Esophagus (tissue), 2 donors: ENCODE data around the gene CCDC180. TPM values are rescaled to one million over a fixed set of nuclear protein-coding genes. Genes with fewer than 3 reads are reported as not detected.

Source experiments
- H3K27ac ChIP-seq, 2 donors: one replicate each; pipeline ENCODE4 v1.5.1; 2013; ENCODE audit warnings: low read depth in 2 of 2, mild to moderate bottlenecking in 2 of 2, inconsistent platforms in 1 of 2, low read length in 1 of 2, moderate library complexity in 1 of 2
- H3K27me3 ChIP-seq, 2 donors: one replicate each; pipeline ENCODE4 v1.6.1; 2013; ENCODE audit warnings: low read length in 2 of 2, control low read depth in 1 of 2, mild to moderate bottlenecking in 1 of 2; ENCODE audit not compliant: insufficient read depth in 2 of 2, control insufficient read depth in 1 of 2
- H3K36me3 ChIP-seq, 2 donors: one replicate each; pipeline ENCODE4 v1.6.1; 2013; ENCODE audit warnings: low read length in 1 of 2; ENCODE audit not compliant: control insufficient read depth in 2 of 2, insufficient read depth in 2 of 2
- H3K4me1 ChIP-seq, 2 donors: one replicate each; pipeline ENCODE4 v1.6.1; 2013; ENCODE audit warnings: low read length in 1 of 2; ENCODE audit not compliant: control insufficient read depth in 2 of 2, insufficient read depth in 2 of 2
- H3K4me3 ChIP-seq, 2 donors: one replicate each; pipeline ENCODE4 v1.5.1; 2013; ENCODE audit warnings: low read length in 2 of 2, mild to moderate bottlenecking in 2 of 2, low read depth in 1 of 2, moderate library complexity in 1 of 2
- H3K9me3 ChIP-seq, 2 donors: one replicate each; pipeline ENCODE4 v1.6.1; 2013; ENCODE audit warnings: mild to moderate bottlenecking in 2 of 2, low read depth in 1 of 2, low read length in 1 of 2, moderate library complexity in 1 of 2; ENCODE audit not compliant: control insufficient read depth in 2 of 2, insufficient read depth in 1 of 2
- WGBS, 2 donors: extraction: QIAGEN DNeasy Blood & Tissue Kit; methylation state at CpG; one replicate each; pipeline ENCODE4 v1.1.7; 2013; 5-methylcytosine and 5-hydroxymethylcytosine counted together
- polyA plus RNA-seq, 2 donors: library from polyadenylated mRNA; stranded (reverse); fragments of 200-250 nt; gene quantifications; one replicate each; pipeline ENCODE4 v1.2.3, GENCODE V29; 2013
- donor health status: healthy with polysubstance abuse.
- donor health status: Bipolar disorder and iron deficiency.

The CCDC180 gene
- polyA plus RNA-seq, 2 donors = 0.51 to 1.6 TPM

DNA sequence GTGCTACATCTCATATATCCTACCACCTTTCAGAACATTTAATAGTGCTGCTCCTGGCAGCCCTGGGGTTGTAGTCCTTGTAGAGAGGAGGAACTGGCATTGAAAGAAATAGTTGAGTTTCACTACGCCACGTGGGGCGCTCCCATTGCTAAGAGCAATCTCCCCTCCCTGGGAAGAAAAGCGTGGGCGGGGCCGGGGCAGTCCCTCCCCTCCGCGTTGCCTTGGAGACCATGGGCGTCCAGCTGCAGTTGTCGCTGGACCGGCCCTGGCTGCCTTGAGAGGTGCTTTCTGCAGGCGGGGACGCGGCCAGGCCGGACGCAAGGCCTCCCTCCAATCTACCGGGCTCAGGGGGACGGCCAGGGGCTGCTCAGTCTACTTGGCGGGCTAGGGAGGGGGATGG, 368 bp upstream of the CCDC180 start:
- Histone ChIP-seq H3K27me3 (no peaks in the 10 kb centered on the region), H3K4me3 (no peak overlapping the region), H3K27ac (no peak overlapping the region), H3K36me3 (peaks cover 0 to 8% of the 10 kb centered on the region in 2 donors), H3K9me3 (no peaks in the 10 kb centered on the region), H3K4me1 (peaks cover 4 to 7% of the 10 kb centered on the region in 2 donors)
- WGBS, 2 donors = 11 to 20% methylated on average over 14 to 19 of the region's 19 CpGs

DNA sequence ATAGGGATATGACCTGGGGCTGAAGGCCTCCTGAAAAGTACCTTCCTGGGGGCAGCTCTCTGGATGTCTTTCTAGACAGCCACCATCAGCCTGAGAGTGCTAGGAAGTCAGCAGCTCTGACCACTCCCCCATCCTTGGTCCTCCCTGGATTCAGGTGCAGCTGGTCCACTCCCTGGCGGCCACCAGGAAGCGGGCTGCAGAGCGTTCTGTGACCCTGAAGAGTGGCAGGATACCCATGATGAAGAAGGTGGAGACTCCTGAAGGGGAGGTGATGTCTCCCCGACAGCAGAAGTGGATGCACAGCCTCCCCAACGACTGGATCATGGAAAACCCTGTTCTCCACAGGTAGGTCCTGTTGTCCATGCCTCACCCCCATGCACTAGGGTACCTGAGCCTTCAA, 1.8 kb downstream of the CCDC180 start:
- no peaks in the 10 kb centered on the region for H3K27me3 ChIP-seq
- H3K4me3 ChIP-seq = no peak overlapping the region
- H3K4me1 ChIP-seq = peaks cover 4 to 7% of the 10 kb centered on the region in 2 donors
- WGBS, 2 donors = 89 to 95% methylated on average over 5 of the region's 5 CpGs
- H3K27ac ChIP-seq = no peak overlapping the region
- H3K9me3 ChIP-seq = no peaks in the 10 kb centered on the region
- peaks cover 0 to 10% of the 10 kb centered on the region in 2 donors for H3K36me3 ChIP-seq

DNA sequence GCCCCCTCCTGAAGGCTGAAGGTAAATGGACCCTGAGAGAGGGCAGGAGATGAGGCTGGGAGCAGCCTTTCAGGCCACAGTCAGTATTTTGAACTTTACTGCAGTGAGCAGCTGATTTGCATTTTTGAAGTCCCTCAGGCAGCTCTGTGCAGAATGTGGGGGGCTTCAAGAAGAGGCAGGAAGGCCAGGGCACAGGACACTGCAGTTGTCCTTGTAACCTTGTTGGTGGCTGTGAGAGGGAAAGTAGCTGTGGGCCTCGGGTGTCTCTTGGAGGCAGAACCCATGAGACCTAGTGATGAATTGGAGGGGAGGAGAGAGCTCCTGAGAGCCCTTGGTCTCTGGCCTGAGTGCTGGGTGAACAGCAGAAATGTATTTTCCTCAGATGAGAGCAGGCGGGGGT, 2.6 kb downstream of the CCDC180 start:
- peaks cover 4 to 7% of the 10 kb centered on the region in 2 donors for H3K4me1 ChIP-seq
- no peaks in the 10 kb centered on the region for H3K27me3 ChIP-seq
- no peaks in the 10 kb centered on the region for H3K9me3 ChIP-seq
- WGBS, 2 donors = 84 to 94% methylated on average over 2 of the region's 2 CpGs
- H3K4me3 ChIP-seq = no peak overlapping the region
- no peak overlapping the region for H3K27ac ChIP-seq
- peaks cover 0 to 10% of the 10 kb centered on the region in 2 donors for H3K36me3 ChIP-seq

DNA sequence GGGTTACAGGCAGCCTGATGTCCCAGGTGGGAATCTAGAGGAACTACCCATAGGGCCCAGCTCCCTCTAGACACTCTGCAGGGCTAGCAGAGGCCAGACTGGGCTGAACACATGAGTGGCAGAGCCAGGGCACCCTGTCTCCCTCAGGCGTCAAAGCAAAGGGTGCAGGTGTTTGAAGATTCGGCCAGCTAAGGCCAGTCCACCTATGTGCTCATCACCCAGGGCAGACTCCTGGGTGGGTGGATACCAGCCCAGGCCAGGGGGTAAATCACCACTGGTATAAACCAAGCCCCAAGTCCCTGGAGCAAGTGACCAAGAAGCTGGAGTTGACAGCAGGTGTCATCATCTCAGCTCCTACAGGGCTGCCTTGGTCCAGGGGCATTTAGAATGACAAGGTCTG, 3.4 kb downstream of the CCDC180 start:
- Histone ChIP-seq H3K9me3 (no peaks in the 10 kb centered on the region), H3K36me3 (peaks cover 0 to 10% of the 10 kb centered on the region in 2 donors)
- 97% methylated on average over 2 of the region's 2 CpGs for WGBS, 2 donors

DNA sequence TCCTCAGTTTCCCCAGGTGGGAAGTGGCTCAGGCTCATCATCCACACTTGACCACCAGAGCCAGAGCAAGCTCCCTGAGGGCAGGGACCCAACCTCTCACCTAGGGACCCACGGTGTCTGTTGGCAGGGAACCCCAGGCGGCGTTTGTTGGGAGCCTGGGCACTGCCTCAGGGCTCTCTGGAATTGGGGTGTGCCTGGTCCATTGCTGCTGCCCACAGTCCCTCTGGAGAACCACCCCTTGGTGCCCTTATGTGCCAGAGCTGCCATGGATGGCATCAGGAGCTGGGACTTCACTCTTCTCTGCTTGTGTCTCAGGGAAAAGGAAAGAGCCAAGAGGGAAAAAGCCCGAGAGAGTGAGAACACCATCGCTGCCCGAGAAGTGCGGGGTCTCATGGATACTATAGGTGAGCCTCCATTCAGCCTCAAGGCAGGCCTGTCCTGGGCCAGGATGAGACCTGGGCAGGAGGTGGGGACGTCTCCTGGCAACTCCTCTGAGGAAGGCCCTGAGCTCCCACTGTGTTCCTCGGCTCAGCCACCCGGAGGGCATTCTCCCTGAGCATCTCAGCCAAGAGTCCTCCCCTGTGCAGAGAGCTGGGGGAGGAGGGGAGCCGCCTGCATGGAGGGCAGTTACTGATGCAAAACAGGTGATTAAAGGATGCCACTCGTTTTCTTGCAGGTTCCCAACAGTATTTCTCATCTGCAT, 4.5 kb downstream of the CCDC180 start:
- Histone ChIP-seq H3K27me3 (no peaks in the 10 kb centered on the region), H3K9me3 (no peaks in the 10 kb centered on the region), H3K4me1 (peaks cover 4 to 7% of the 10 kb centered on the region in 2 donors), H3K27ac (no peak overlapping the region), H3K4me3 (no peak overlapping the region), H3K36me3 (peaks cover 0 to 10% of the 10 kb centered on the region in 2 donors)
- WGBS, 2 donors = 81 to 86% methylated on average over 12 of the region's 12 CpGs

More for the DNA sequence above, 3.4 kb downstream of the CCDC180 start:
- Histone ChIP-seq H3K27me3 (no peaks in the 10 kb centered on the region), H3K4me1 (peaks cover 4 to 7% of the 10 kb centered on the region in 2 donors), H3K4me3 (no peak overlapping the region), H3K27ac (no peak overlapping the region)

DNA sequence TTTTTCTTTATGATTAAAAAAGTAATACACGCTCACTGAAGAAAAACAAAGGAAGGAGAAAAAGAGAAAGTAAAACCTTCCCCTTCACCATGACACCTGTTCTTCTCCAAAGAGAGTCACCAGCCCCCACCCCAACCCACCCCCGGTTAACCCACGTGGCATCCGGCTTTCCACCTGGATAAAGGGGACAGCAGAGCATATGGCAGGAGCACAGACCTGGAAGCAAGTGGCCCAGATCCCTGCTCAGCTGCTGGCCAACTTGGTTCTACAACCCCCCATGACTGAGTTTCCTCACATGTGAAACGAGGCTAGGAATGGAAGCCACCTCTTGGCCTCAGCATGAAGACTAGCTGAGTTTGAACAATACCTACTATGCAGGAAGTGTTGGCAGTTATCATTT, 5.1 kb downstream of the CCDC180 start:
- no peak overlapping the region for H3K27ac ChIP-seq
- no peaks in the 10 kb centered on the region for H3K27me3 ChIP-seq
- peaks cover 0 to 3% of the 10 kb centered on the region in 2 donors for H3K4me1 ChIP-seq
- H3K9me3 ChIP-seq = no peaks in the 10 kb centered on the region
- peaks cover 0 to 10% of the 10 kb centered on the region in 2 donors for H3K36me3 ChIP-seq
- H3K4me3 ChIP-seq = no peak overlapping the region
- WGBS, 2 donors = 87 to 90% methylated on average over 5 of the region's 5 CpGs

DNA sequence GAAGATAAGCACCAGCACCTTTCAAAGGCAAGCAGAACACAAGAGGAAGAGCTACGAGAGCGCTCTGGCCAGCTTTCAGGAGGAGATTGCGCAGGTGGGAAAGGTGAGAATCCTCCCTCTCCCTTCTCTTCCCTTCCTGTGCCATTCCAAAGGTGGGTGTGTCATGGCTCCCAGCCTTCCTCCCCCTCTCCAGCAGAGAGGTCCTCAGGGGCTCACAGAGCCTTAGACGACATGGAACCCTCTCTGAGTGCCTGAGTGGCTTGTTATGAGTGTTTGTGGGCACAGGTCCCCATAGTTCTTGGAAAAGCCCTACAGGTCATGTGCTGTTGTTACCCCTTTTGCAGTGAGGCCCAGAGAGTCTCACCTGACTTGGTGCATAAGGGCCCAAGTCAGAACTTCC, 5.8 kb downstream of the CCDC180 start:
- H3K36me3 ChIP-seq = peaks cover 0 to 10% of the 10 kb centered on the region in 2 donors
- no peaks in the 10 kb centered on the region for H3K27me3 ChIP-seq
- H3K4me3 ChIP-seq = no peak overlapping the region
- H3K4me1 ChIP-seq = no peaks in the 10 kb centered on the region
- H3K9me3 ChIP-seq = no peaks in the 10 kb centered on the region
- no peak overlapping the region for H3K27ac ChIP-seq
- 90 to 93% methylated on average over 4 of the region's 4 CpGs for WGBS, 2 donors

DNA sequence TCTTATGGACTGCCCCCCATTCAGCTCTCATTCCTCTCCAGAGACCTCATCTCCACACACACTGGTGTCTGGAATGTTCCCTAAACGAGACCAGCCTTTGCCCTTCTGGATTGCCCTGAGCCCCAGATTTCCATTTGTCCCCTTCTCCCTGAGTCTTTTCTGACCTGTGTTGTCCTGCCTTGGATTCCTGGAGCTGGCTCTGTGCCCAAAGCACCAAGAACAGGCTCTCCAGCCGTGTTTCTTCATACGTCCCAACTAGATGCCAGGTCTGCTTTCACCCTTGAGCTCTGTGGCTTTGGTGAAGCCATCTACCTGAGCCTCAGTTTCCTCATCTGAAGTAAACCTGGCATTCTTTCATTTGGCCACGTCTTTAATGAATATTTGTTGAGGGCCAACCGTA, 6.3 kb downstream of the CCDC180 start:
- Histone ChIP-seq H3K36me3 (peaks cover 0 to 12% of the 10 kb centered on the region in 2 donors), H3K9me3 (no peaks in the 10 kb centered on the region), H3K4me1 (no peaks in the 10 kb centered on the region), H3K4me3 (no peak overlapping the region), H3K27ac (no peak overlapping the region), H3K27me3 (no peaks in the 10 kb centered on the region)
- WGBS, 2 donors = 89 to 91% methylated on average over 5 of the region's 5 CpGs

DNA sequence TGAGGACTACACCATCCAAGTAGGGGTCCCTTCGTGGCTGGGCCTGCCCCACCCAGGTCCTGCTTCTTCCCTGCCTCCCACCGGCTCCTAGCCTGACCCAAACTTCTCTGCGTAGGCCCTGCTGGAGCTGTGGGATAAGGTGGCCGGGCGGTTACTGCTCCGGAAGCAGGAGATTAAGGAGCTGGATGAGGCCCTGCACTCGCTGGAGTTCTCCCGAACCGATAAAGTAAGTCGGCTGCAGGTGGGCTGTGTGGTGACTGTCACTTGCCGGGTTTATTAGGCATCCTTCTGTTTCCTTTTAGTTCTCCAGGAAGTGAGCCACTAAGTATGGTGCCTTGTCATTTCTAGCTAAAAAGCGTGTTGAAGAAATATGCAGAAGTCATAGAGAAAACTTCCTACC, 7.0 kb downstream of the CCDC180 start:
- no peaks in the 10 kb centered on the region for H3K27me3 ChIP-seq
- H3K9me3 ChIP-seq = no peaks in the 10 kb centered on the region
- 94 to 96% methylated on average over 12 of the region's 12 CpGs for WGBS, 2 donors
- H3K4me3 ChIP-seq = no peak overlapping the region
- H3K36me3 ChIP-seq = peaks cover 0 to 12% of the 10 kb centered on the region in 2 donors
- no peaks in the 10 kb centered on the region for H3K4me1 ChIP-seq
- H3K27ac ChIP-seq = no peak overlapping the region

DNA sequence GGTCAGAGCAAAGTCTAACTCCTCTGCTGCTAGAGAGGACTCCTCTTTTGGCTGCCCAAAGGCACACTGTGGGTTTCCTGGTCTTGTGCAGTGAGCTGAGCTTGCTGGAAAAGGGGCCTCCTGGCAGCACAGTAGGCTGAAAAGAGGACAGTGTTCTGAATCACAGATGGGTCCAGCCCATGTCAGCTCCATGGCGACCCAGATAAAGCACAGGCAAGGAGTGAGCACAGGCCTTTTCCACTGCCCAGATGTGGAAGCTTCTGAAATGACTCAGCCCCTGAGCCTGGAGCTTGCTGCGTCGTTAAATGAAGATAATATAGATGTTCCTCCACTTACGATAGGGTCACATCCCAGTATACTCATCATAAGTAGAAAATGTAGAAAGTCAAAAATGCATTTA, 8.1 kb downstream of the CCDC180 start:
- no peaks in the 10 kb centered on the region for H3K9me3 ChIP-seq
- H3K4me3 ChIP-seq = no peak overlapping the region
- H3K27me3 ChIP-seq = no peaks in the 10 kb centered on the region
- H3K36me3 ChIP-seq = peaks cover 0 to 8% of the 10 kb centered on the region in 2 donors
- 91 to 92% methylated on average over 4 of the region's 4 CpGs for WGBS, 2 donors
- no peaks in the 10 kb centered on the region for H3K4me1 ChIP-seq
- H3K27ac ChIP-seq = no peak overlapping the region
